Middle frontal gyrus (tissue), 1 donor: ENCODE measurements around the gene KIF5A.
"Not testable (repeated sequence)": the region's sequence is repeated elsewhere in the genome, so short reads cannot be mapped to it uniquely, and the experiment has no call there.

Experiments used
- DNase-seq: peaks from one replicate; pipeline ENCODE4 v3.0.0-alpha.2; 2015; ENCODE audit warnings: low spot score; ENCODE audit errors: extremely low spot score

Gene KIF5A

GRCh38 chr12:57554453-57554852 lies 4.6 kb downstream of the KIF5A start:
- DNase-seq: no peak

- DNase-seq: no peak
These were observed 5.1 kb downstream of the KIF5A start for GRCh38 chr12:57554897-57555296.

GRCh38 chr12:57558864-57559263 lies 9.0 kb downstream of the KIF5A start:
- no peak for DNase-seq

- no peak for DNase-seq
These were observed 10.7 kb downstream of the KIF5A start for GRCh38 chr12:57560516-57560915.

- DNase-seq: not testable (repeated sequence)
These were observed 11.3 kb downstream of the KIF5A start for GRCh38 chr12:57561117-57561516.

- DNase-seq: no peak
These were observed 13.5 kb downstream of the KIF5A start for GRCh38 chr12:57563358-57563757.

- no peak for DNase-seq
These were observed 14.4 kb downstream of the KIF5A start for GRCh38 chr12:57564178-57564740.

- no peak for DNase-seq
These were observed 19.0 kb downstream of the KIF5A start for GRCh38 chr12:57568838-57569237.

GRCh38 chr12:57569858-57570257 lies 20.0 kb downstream of the KIF5A start:
- DNase-seq: no peak

GRCh38 chr12:57570438-57570837 lies 20.6 kb downstream of the KIF5A start:
- not testable (repeated sequence) for DNase-seq

- no peak for DNase-seq
These were observed 22.3 kb downstream of the KIF5A start for GRCh38 chr12:57571926-57572762.

- no peak for DNase-seq
These were observed 25.0 kb downstream of the KIF5A start for GRCh38 chr12:57574795-57575194.

- DNase-seq: no peak
These were observed 26.1 kb downstream of the KIF5A start for GRCh38 chr12:57575771-57576612.

GRCh38 chr12:57576613-57577160 lies 26.8 kb downstream of the KIF5A start:
- no peak for DNase-seq

GRCh38 chr12:57577981-57578758 lies 28.3 kb downstream of the KIF5A start:
- DNase-seq: no peak

GRCh38 chr12:57579011-57579410 lies 29.2 kb downstream of the KIF5A start:
- DNase-seq: no peak

- no peak for DNase-seq
These were observed 30.0 kb downstream of the KIF5A start for GRCh38 chr12:57579677-57580465.

- no peak for DNase-seq
These were observed 30.6 kb downstream of the KIF5A start for GRCh38 chr12:57580466-57580795.

GRCh38 chr12:57581802-57582201 lies 32.0 kb downstream of the KIF5A start:
- DNase-seq: no peak

GRCh38 chr12:57582440-57582839 lies 32.6 kb downstream of the KIF5A start:
- no peak for DNase-seq
